Lower leg skin (tissue), 3 donors: Measurements from ENCODE around the gene PTHLH.

ENCODE experiments used
- POLR2A ChIP-seq, 2 donors: fragments of 450-650 bp; IDR thresholded peaks; one replicate each; pipeline ENCODE4 v1.6.1; 2016 to 2017; ENCODE audit warnings: antibody characterized with exemption in 2 of 2, mild to moderate bottlenecking in 1 of 2, moderate library complexity in 1 of 2
- TF ChIP-seq, protein P1 (sequence below), 3 donors: fragments of 450-650 bp; IDR thresholded peaks; one replicate each; pipeline ENCODE4 v1.5.1; 2016; ENCODE audit warnings: antibody characterized with exemption in 3 of 3, mild to moderate bottlenecking in 3 of 3, moderate library complexity in 2 of 3

DNA sequence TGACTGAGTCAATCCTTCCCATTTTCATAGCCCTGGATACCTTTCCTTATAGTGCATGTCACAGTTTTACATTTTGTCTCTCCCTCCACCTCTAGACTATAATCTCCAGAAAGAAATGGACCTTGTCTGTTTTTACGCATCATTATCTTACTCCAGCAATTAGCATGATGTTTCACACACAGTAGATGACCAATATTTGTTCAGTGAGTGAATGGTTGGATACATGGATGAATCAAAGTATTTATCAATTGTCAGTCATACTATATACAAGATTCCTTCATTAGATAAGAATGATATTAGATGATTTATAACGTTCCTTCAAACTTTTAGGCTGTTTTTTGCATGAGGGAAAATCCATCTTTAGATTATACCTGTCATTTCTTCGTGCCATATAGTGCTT is 61.1 kb downstream of the PTHLH start:
- TF ChIP-seq POLR2A (IDR thresholded peaks at IDR 0.05), result no peak
- TF ChIP-seq, protein P1, sequence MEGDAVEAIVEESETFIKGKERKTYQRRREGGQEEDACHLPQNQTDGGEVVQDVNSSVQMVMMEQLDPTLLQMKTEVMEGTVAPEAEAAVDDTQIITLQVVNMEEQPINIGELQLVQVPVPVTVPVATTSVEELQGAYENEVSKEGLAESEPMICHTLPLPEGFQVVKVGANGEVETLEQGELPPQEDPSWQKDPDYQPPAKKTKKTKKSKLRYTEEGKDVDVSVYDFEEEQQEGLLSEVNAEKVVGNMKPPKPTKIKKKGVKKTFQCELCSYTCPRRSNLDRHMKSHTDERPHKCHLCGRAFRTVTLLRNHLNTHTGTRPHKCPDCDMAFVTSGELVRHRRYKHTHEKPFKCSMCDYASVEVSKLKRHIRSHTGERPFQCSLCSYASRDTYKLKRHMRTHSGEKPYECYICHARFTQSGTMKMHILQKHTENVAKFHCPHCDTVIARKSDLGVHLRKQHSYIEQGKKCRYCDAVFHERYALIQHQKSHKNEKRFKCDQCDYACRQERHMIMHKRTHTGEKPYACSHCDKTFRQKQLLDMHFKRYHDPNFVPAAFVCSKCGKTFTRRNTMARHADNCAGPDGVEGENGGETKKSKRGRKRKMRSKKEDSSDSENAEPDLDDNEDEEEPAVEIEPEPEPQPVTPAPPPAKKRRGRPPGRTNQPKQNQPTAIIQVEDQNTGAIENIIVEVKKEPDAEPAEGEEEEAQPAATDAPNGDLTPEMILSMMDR (IDR thresholded peaks at IDR 0.05), result no peak
